Sigmoid colon (tissue), 7 donors: ENCODE measurements around the gene ODAM. TPM values are rescaled to one million over a fixed set of nuclear protein-coding genes. Genes with fewer than 3 reads are reported as not detected.

Source experiments
- DNase-seq: peaks from one replicate; pipeline ENCODE4 v3.0.0-alpha.2; 2019
- H3K27ac ChIP-seq, 4 donors: fragments of 200-600 bp; sonication (generic); one replicate each; pipeline ENCODE4 v1.5.1; 2016 to 2019; ENCODE audit warnings: mild to moderate bottlenecking in 1 of 4
- H3K27me3 ChIP-seq, 3 donors: fragments of 200-600 bp; sonication (generic); one replicate each; pipeline ENCODE4 v1.5.1; 2019; ENCODE audit warnings: mild to moderate bottlenecking in 1 of 3
- H3K36me3 ChIP-seq, 4 donors: fragments of 200-600 bp; sonication (generic); one replicate each; pipeline ENCODE4 v1.5.1; 2016 to 2019
- H3K4me1 ChIP-seq, 4 donors: fragments of 200-600 bp; sonication (generic); one replicate each; pipeline ENCODE4 v1.5.1; 2017 to 2019
- H3K4me3 ChIP-seq, 4 donors: fragments of 200-600 bp; sonication (generic); one replicate each; pipeline ENCODE4 v1.5.1; 2017 to 2019; ENCODE audit warnings: mild to moderate bottlenecking in 2 of 4, moderate library complexity in 1 of 4
- H3K9me3 ChIP-seq, 4 donors: fragments of 200-600 bp in 3 of 4; sonication (generic) in 3 of 4; one replicate each; pipeline versions ENCODE4 v1.5.1 to v1.6.1; 2013 to 2019
- CTCF ChIP-seq, 4 experiments: fragments of 450-650 bp in 3 of 4; fragments of 200-600 bp in 1 of 4; IDR thresholded peaks; one replicate each; pipeline ENCODE4 v1.5.1; 2016 to 2019; ENCODE audit warnings: antibody characterized with exemption in 4 of 4, mild to moderate bottlenecking in 3 of 4, moderate library complexity in 2 of 4
- EP300 ChIP-seq, 4 donors: sonication (generic); formaldehyde crosslinking; IDR thresholded peaks; one replicate each; pipeline ENCODE4 v1.6.1; 2017; ENCODE audit warnings: antibody characterized with exemption in 4 of 4
- POLR2A ChIP-seq, 2 donors: fragments of 450-650 bp; IDR thresholded peaks; one replicate each; pipeline ENCODE4 v1.6.1; 2016; ENCODE audit warnings: antibody characterized with exemption in 2 of 2, mild to moderate bottlenecking in 2 of 2, moderate library complexity in 2 of 2
- POLR2AphosphoS5 ChIP-seq, 4 donors: sonication (generic); formaldehyde crosslinking; IDR thresholded peaks; one replicate each; pipeline ENCODE4 v1.6.1; 2017; ENCODE audit warnings: antibody characterized with exemption in 4 of 4
- WGBS, 2 donors: extraction: QIAGEN DNeasy Blood & Tissue Kit; methylation state at CpG; one replicate each; pipeline ENCODE4 v1.1.7; 2013; 5-methylcytosine and 5-hydroxymethylcytosine counted together
- intact Hi-C: fragments of 100-400 bp; cut with DNase I; formaldehyde crosslinking; loops from one replicate; pipeline ENCODE4 v1.15.1; 2023
- polyA plus RNA-seq, 3 donors: library from polyadenylated mRNA; stranded (reverse); fragments of 200-250 nt; gene quantifications; one replicate each; pipeline ENCODE4 v1.2.3, GENCODE V29; 2013
- total RNA-seq, 4 donors: library from RNA; depleted of rRNA; stranded (reverse); fragments of >200 nt; gene quantifications; one replicate each; pipeline ENCODE4 v1.1.0, GENCODE V29; 2016
- donor health status: healthy with polysubstance abuse.
- donor health status: Bipolar disorder and iron deficiency.
- donor health status: healthy.

The ODAM gene
- total and polyA plus RNA-seq, 7 donors = 4.3 to 8.3 (median 5.8) TPM; not detected in 2

DNA sequence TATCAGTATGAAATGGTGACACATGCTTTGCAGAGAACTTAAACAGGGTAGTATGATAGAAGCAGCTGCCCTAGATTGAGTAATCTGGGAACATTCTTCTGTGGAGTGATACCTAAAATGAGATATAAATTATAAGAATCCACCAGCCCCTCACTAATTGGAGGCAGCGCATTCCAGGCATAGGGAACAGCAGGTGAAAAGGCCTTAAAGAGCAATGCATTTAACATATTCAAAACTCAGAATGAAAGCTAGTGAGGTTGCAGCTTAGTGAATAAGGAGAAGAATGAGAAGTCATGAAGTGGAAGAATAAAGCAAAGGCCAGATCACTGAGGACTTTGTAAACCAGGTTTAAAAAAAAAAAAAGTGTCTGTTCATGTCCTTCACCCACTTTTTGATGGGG, 4.9 kb upstream of the ODAM start:
- no peak for DNase-seq
- WGBS, 2 donors = 96 to 97% methylated on average over 1 of the region's 1 CpG
- Histone ChIP-seq H3K36me3 (no peaks in the 10 kb centered on the region), H3K9me3 (no peaks in the 10 kb centered on the region), H3K27ac (no peak overlapping the region), H3K27me3 (no peaks in the 10 kb centered on the region), H3K4me1 (no peaks in the 10 kb centered on the region), H3K4me3 (no peak overlapping the region)
- intact Hi-C loops = no loop called here
- TF ChIP-seq POLR2A (IDR thresholded peaks at IDR 0.05) (no peak), CTCF (IDR thresholded peaks at IDR 0.05) (no peak), EP300 (IDR thresholded peaks at IDR 0.05) (no peak), POLR2AphosphoS5 (IDR thresholded peaks at IDR 0.05) (no peak)

- H3K27ac ChIP-seq = no peak overlapping the region
- TF ChIP-seq CTCF (IDR thresholded peaks at IDR 0.05) (no peak), POLR2A (IDR thresholded peaks at IDR 0.05) (no peak), POLR2AphosphoS5 (IDR thresholded peaks at IDR 0.05) (no peak), EP300 (IDR thresholded peaks at IDR 0.05) (no peak)
- 16 to 45% methylated on average over 1 of the region's 1 CpG for WGBS, 2 donors
- no peak for DNase-seq
- H3K9me3 ChIP-seq = no peaks in the 10 kb centered on the region
- intact Hi-C loops = no loop called here
- no peaks in the 10 kb centered on the region for H3K27me3 ChIP-seq
- H3K36me3 ChIP-seq = no peaks in the 10 kb centered on the region
- no peak overlapping the region for H3K4me3 ChIP-seq
- H3K4me1 ChIP-seq = no peaks in the 10 kb centered on the region
Observed at GRCh38 chr4:70191647-70192046, 3.9 kb upstream of the ODAM start.

DNA sequence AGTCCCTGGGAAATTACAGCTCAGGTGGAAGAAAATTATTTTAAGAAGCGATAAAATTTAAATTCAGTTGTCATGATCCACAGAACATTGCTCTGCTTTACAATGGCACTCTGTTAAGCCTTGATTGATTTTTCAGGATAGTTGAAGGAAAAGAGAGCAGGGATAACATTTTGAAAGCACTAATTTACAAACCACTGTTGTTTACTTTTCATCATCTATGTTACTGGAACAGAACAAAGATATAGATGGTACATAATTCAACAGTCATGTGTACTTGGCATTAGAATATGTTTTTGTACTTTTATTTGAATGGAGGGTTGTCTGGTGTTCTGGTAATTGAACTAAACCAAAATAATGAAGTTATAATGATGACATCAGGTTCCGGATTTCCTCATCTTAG, 2.6 kb upstream of the ODAM start:
- no peak for DNase-seq
- H3K27me3 ChIP-seq = no peaks in the 10 kb centered on the region
- intact Hi-C loops = no loop called here
- WGBS, 2 donors = 93 to 95% methylated on average over 2 of the region's 2 CpGs
- no peaks in the 10 kb centered on the region for H3K36me3 ChIP-seq
- H3K4me3 ChIP-seq = no peak overlapping the region
- H3K4me1 ChIP-seq = no peaks in the 10 kb centered on the region
- H3K9me3 ChIP-seq = no peaks in the 10 kb centered on the region
- TF ChIP-seq CTCF (IDR thresholded peaks at IDR 0.05) = no peak
- no peak overlapping the region for H3K27ac ChIP-seq

DNA sequence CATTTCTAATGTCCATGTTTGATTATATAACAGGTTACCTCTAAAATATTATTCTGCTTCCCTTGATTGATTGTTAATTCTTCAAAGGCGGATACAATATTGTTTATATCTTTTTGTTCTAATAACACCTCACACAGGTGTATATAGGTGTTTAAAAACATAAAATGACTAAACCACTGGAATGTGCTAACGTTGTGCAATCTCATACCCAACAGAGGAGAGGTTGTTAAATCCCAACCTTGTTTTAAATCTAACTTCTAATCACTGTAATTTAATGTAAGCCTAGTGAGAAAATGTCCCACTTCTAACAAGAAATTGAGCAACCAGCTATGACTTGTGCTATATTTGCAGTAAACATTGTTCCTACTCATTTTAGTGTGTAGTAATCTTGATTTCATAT, 1.3 kb downstream of the ODAM start:
- H3K4me1 ChIP-seq = no peaks in the 10 kb centered on the region
- no peak for TF ChIP-seq CTCF (IDR thresholded peaks at IDR 0.05)
- no peak for TF ChIP-seq POLR2A (IDR thresholded peaks at IDR 0.05)
- TF ChIP-seq POLR2AphosphoS5 (IDR thresholded peaks at IDR 0.05) = no peak
- no peak for TF ChIP-seq EP300 (IDR thresholded peaks at IDR 0.05)
- no peak for DNase-seq
- no peaks in the 10 kb centered on the region for H3K9me3 ChIP-seq
- intact Hi-C loops = no loop called here
- H3K27ac ChIP-seq = no peak overlapping the region
- WGBS, 2 donors = 36 to 66% methylated on average over 2 of the region's 2 CpGs
- no peaks in the 10 kb centered on the region for H3K27me3 ChIP-seq
- H3K4me3 ChIP-seq = no peak overlapping the region
- H3K36me3 ChIP-seq = no peaks in the 10 kb centered on the region

- no peak overlapping the region for H3K27ac ChIP-seq
- intact Hi-C loops = no loop called here
- 22 to 55% methylated on average over 2 of the region's 2 CpGs for WGBS, 2 donors
Observed at GRCh38 chr4:70197842-70198241, 2.3 kb downstream of the ODAM start.

More at GRCh38 chr4:70197842-70198241, 2.3 kb downstream of the ODAM start:
- no peaks in the 10 kb centered on the region for H3K36me3 ChIP-seq
- no peaks in the 10 kb centered on the region for H3K4me1 ChIP-seq
- no peak for DNase-seq
- TF ChIP-seq POLR2AphosphoS5 (IDR thresholded peaks at IDR 0.05) (no peak), POLR2A (IDR thresholded peaks at IDR 0.05) (no peak), EP300 (IDR thresholded peaks at IDR 0.05) (no peak), CTCF (IDR thresholded peaks at IDR 0.05) (no peak)
- no peaks in the 10 kb centered on the region for H3K27me3 ChIP-seq
- H3K4me3 ChIP-seq = no peak overlapping the region
- no peaks in the 10 kb centered on the region for H3K9me3 ChIP-seq
